Endothelial cell of umbilical vein (primary cell): ENCODE data around the gene USHBP1. TPM values are rescaled to one million over a fixed set of nuclear protein-coding genes. Genes with fewer than 3 reads are reported as not detected.

ENCODE experiments used
- BruUV-seq: library from RNA; stranded (reverse); fragments of 400-500 nt; replicated peaks from 2 replicates; lab custom pipeline; 2021; lab: Mats Ljungman, UMichigan
- CTCF ChIA-PET: fragments of 300-600, 350-600 bp; sonication (Branson Sonifier 250); formaldehyde crosslinking; loops from one replicate; lab custom pipeline; 2021; ENCODE audit warnings: antibody characterized with exemption, inconsistent platforms; lab: Charles Lee
- POLR2A ChIA-PET: fragments of 300-600, 350-600 bp; sonication (Branson Sonifier 250); formaldehyde crosslinking; loops from one replicate; lab custom pipeline; 2021; ENCODE audit warnings: antibody characterized with exemption, inconsistent platforms; lab: Charles Lee
- DNase-seq: peaks from one replicate; pipeline ENCODE4 v3.0.0-alpha.2; 2011; ENCODE audit warnings: low read depth, low spot score
- FAIRE-seq: peaks from 2 replicates; lab custom pipeline; 2011; peaks lifted over from hg19 to GRCh38; lab: Jason Lieb, UNC
- H2AFZ ChIP-seq: 2 replicates; pipeline ENCODE4 v1.6.0; 2012; ENCODE audit warnings: low read depth, low read length, control low read depth, inconsistent platforms
- H3K27ac ChIP-seq: 2 replicates; pipeline ENCODE4 v1.5.1; 2011; ENCODE audit warnings: low read depth, mild to moderate bottlenecking, control low read depth, low read length, moderate library complexity; ENCODE audit not compliant: insufficient read depth
- H3K27me3 ChIP-seq, 2 experiments: 2 replicates each; pipeline versions ENCODE4 v1.6.0 to v1.6.1; 2011; ENCODE audit warnings: low read length in 2 of 2, mixed read lengths in 1 of 2; ENCODE audit not compliant: control insufficient read depth in 2 of 2, insufficient read depth in 2 of 2
- H3K36me3 ChIP-seq, 2 experiments: 2 replicates in 1 of 2; 3 replicates in 1 of 2; pipeline ENCODE4 v1.5.1; 2011; ENCODE audit warnings: low read length in 2 of 2, mild to moderate bottlenecking in 1 of 2, moderate library complexity in 1 of 2; ENCODE audit not compliant: control insufficient read depth in 2 of 2, insufficient read depth in 2 of 2; ENCODE audit errors: extremely low read depth in 1 of 2
- H3K4me1 ChIP-seq: 3 replicates; pipeline ENCODE4 v1.5.1; 2011; ENCODE audit warnings: mild to moderate bottlenecking, low read length; ENCODE audit not compliant: control insufficient read depth, insufficient read depth; ENCODE audit errors: extremely low read depth
- H3K4me2 ChIP-seq: 2 replicates; pipeline ENCODE4 v1.6.1; 2011; ENCODE audit warnings: low read length, control low read depth, mixed read lengths; ENCODE audit not compliant: insufficient read depth
- H3K4me3 ChIP-seq, 3 experiments: fragments of 200-600 bp in 1 of 3; sonication (generic), shearing (Covaris generic) in 1 of 3; replicated peaks in 1 of 3; 2 replicates each; pipeline ENCODE4 v1.5.1; 2011 to 2016; ENCODE audit warnings: control low read depth in 3 of 3, low read length in 3 of 3, mild to moderate bottlenecking in 2 of 3, inconsistent platforms in 1 of 3, low read depth in 1 of 3, moderate library complexity in 1 of 3; ENCODE audit not compliant: insufficient read depth in 1 of 3
- H3K79me2 ChIP-seq: 2 replicates; pipeline ENCODE4 v1.6.0; 2012; ENCODE audit warnings: low read length, inconsistent platforms; ENCODE audit not compliant: control insufficient read depth, insufficient read depth
- H3K9ac ChIP-seq: replicated peaks from 2 replicates; pipeline ENCODE3; 2011; ENCODE audit warnings: low read length, control low read depth; ENCODE audit not compliant: insufficient read depth; ENCODE audit errors: extremely low read depth
- H3K9me1 ChIP-seq: replicated peaks from 3 replicates; pipeline ENCODE4 v1.6.0; 2011; ENCODE audit warnings: mild to moderate bottlenecking, low read length; ENCODE audit not compliant: control insufficient read depth, insufficient read depth; ENCODE audit errors: extremely low read depth
- H3K9me3 ChIP-seq: replicated peaks from 2 replicates; pipeline ENCODE4 v1.5.1; 2012; ENCODE audit warnings: low read length, inconsistent platforms; ENCODE audit not compliant: control insufficient read depth, insufficient read depth
- H4K20me1 ChIP-seq: replicated peaks from 2 replicates; pipeline ENCODE3; 2011; ENCODE audit warnings: mild to moderate bottlenecking, low read length; ENCODE audit not compliant: control insufficient read depth, insufficient read depth; ENCODE audit errors: extremely low read depth
- CTCF ChIP-seq, 2 donors: IDR thresholded peaks; 1 replicate in 1 of 2; 2 replicates in 1 of 2; pipeline ENCODE4 v1.5.1; 2011; ENCODE audit warnings: low read length in 2 of 2, mild to moderate bottlenecking in 2 of 2, moderate library complexity in 2 of 2, control low read depth in 1 of 2, inconsistent platforms in 1 of 2, low read depth in 1 of 2; ENCODE audit not compliant: insufficient read depth in 1 of 2; ENCODE audit errors: extremely low read depth in 1 of 2
- EZH2 ChIP-seq: IDR thresholded peaks from 2 replicates; pipeline ENCODE4 v1.6.1; 2012; ENCODE audit warnings: borderline replicate concordance, low read depth, mild to moderate bottlenecking, moderate library complexity, low read length, inconsistent platforms; ENCODE audit not compliant: severe bottlenecking
- FOS ChIP-seq: IDR thresholded peaks from 2 replicates; pipeline ENCODE4 v1.6.1; 2011; ENCODE audit warnings: mild to moderate bottlenecking, low read length, moderate library complexity, borderline replicate concordance; ENCODE audit not compliant: insufficient read depth
- GATA2 ChIP-seq: IDR thresholded peaks from 2 replicates; pipeline ENCODE4 v1.7.0; 2011; ENCODE audit warnings: low read depth, mild to moderate bottlenecking, moderate library complexity, mixed read lengths, low read length; ENCODE audit not compliant: insufficient read length, insufficient read depth
- JUN ChIP-seq: IDR thresholded peaks from 2 replicates; pipeline ENCODE4 v1.6.1; 2011; ENCODE audit warnings: borderline replicate concordance, low read depth; ENCODE audit not compliant: insufficient read length, insufficient read depth
- MAX ChIP-seq: IDR thresholded peaks from 2 replicates; pipeline ENCODE4 v1.6.1; 2011; ENCODE audit not compliant: insufficient read depth, insufficient read length
- MYC ChIP-seq: IDR thresholded peaks from one replicate; pipeline ENCODE4 v1.6.1; 2011; ENCODE audit warnings: mild to moderate bottlenecking, low read depth, low read length
- POLR2A ChIP-seq: IDR thresholded peaks from 2 replicates; pipeline ENCODE4 v1.6.1; 2012; ENCODE audit warnings: low read depth, mild to moderate bottlenecking, control low read depth, low read length
- POLR2AphosphoS5 ChIP-seq: IDR thresholded peaks from 2 replicates; pipeline ENCODE4 v1.6.1; 2012; ENCODE audit warnings: low read depth, mild to moderate bottlenecking, control low read depth, low read length, moderate library complexity; ENCODE audit not compliant: insufficient read depth
- dilution Hi-C: fragments of 300-500 bp; cut with MboI; formaldehyde crosslinking; loops from one replicate; pipeline ENCODE4 v1.15.0; 2019; ENCODE audit warnings: low sequenced_read_pairs; ENCODE audit not compliant: extremely low pct_ligation_motif_present
- intact Hi-C: fragments of 100-400 bp; cut with micrococcal nuclease; formaldehyde crosslinking; loops from one replicate; pipeline ENCODE4 v1.10.0; 2022
- polyA plus RNA-seq, 4 experiments: library from polyadenylated mRNA; depleted of rRNA in 3 of 4; stranded (reverse) in 3 of 4; unstranded in 1 of 4; fragments of >200 nt; gene quantifications; 2 replicates each; pipeline versions ENCODE4 v1.2.1 to v1.2.3, GENCODE V29; 2011 to 2012; ENCODE audit warnings: missing spikeins in 1 of 4
- total RNA-seq: library from RNA; stranded (reverse); gene quantifications from 2 replicates; pipeline ENCODE4 v1.2.3, GENCODE V29; 2021

Gene USHBP1
- total and polyA plus RNA-seq, 2 donors (not counting 3 experiments of a cell fraction or from before 2014, with no cell fraction given), result 14.8 to 20.4 TPM

- Histone ChIP-seq H3K27ac (no peak overlapping the region), H3K27me3 (no peaks in the 10 kb centered on the region), H3K36me3 (peaks cover 0 to 4% of the 10 kb centered on the region in 2 experiments), H3K4me3 (no peak overlapping the region), H4K20me1 (no peaks in the 10 kb centered on the region), H2AFZ (no peak overlapping the region), H3K9me1 (no peaks in the 10 kb centered on the region), H3K9me3 (no peaks in the 10 kb centered on the region), H3K4me1 (peaks cover 20% of the 10 kb centered on the region), H3K4me2 (no peak overlapping the region), H3K79me2 (peaks cover 27% of the 10 kb centered on the region), H3K9ac (no peak overlapping the region)
- DNase-seq, result no peak
- no peak for FAIRE-seq
- CTCF ChIA-PET, result interaction anchor here (0.9 to 1.7 kb wide), 4 partner anchors 16 to 37 kb away, joined by 3 to 8 read pairs (median 4); partner anchors contain the start of gene OCEL1
- intact Hi-C loops (no loop called here), dilution Hi-C loops (no loop called here)
- BruUV-seq, result no TSS peak
- TF ChIP-seq CTCF (IDR thresholded peaks at IDR 0.05; ENCODE audit: extremely low read depth in 1 of 2, insufficient read depth in 1 of 2, low read depth in 1 of 2, low read length in 2 of 2) (no peak), MYC (no peak), FOS (no peak), POLR2A (no peak), POLR2AphosphoS5 (no peak), JUN (no peak), EZH2 (no peak), GATA2 (no peak), MAX (no peak)
- POLR2A ChIA-PET, result no interaction called here
These were observed 21.9 kb downstream of the USHBP1 start for GRCh38 chr19:17242431-17243208.
